GM12891 (cell line): ENCODE measurements around the gene MED7.

Source experiments
- POLR2A ChIP-seq: IDR thresholded peaks from 2 replicates; pipeline ENCODE4 v1.6.1; 2011; ENCODE audit warnings: low read depth, low read length, control low read depth
- POLR2AphosphoS5 ChIP-seq: IDR thresholded peaks from 2 replicates; pipeline ENCODE4 v1.6.1; 2011; ENCODE audit warnings: low read depth, low read length, control low read depth

GRCh38 chr5:157189223-157189622 lies 46.6 kb upstream of the MED7 start:
- no peak for TF ChIP-seq POLR2AphosphoS5
- TF ChIP-seq POLR2A, result no peak
